ENCODE results near the gene ANO6.

GRCh38 chr12:45416126-45416525, 200.2 kb downstream of the ANO6 start:
- no peak for TF ChIP-seq POLR2A (IDR thresholded peaks at IDR 0.05)
- TF ChIP-seq CTCF (IDR thresholded peaks at IDR 0.05), result no peak
- TF ChIP-seq POLR2AphosphoS5 (IDR thresholded peaks at IDR 0.05), result no peak

All from breast epithelium (tissue), 3 donors.